Sigmoid colon (tissue), 4 donors: ENCODE results near the gene C19orf44.

Source experiments
- CTCF ChIP-seq, 4 experiments: fragments of 450-650 bp in 3 of 4; fragments of 200-600 bp in 1 of 4; IDR thresholded peaks; one replicate each; pipeline ENCODE4 v1.5.1; 2016 to 2019; ENCODE audit warnings: antibody characterized with exemption in 4 of 4, mild to moderate bottlenecking in 3 of 4, moderate library complexity in 2 of 4
- POLR2A ChIP-seq, 2 donors: fragments of 450-650 bp; IDR thresholded peaks; one replicate each; pipeline ENCODE4 v1.6.1; 2016; ENCODE audit warnings: antibody characterized with exemption in 2 of 2, mild to moderate bottlenecking in 2 of 2, moderate library complexity in 2 of 2
- POLR2AphosphoS5 ChIP-seq, 4 donors: sonication (generic); formaldehyde crosslinking; IDR thresholded peaks; one replicate each; pipeline ENCODE4 v1.6.1; 2017; ENCODE audit warnings: antibody characterized with exemption in 4 of 4

- no peak for TF ChIP-seq CTCF (IDR thresholded peaks at IDR 0.05)
- TF ChIP-seq POLR2AphosphoS5 (IDR thresholded peaks at IDR 0.05) = no peak
- no peak for TF ChIP-seq POLR2A (IDR thresholded peaks at IDR 0.05)
These were observed 66.4 kb downstream of the C19orf44 start for GRCh38 chr19:16562608-16563025.
